GM21576 (cell line): ENCODE measurements around the gene PDC.
A peak's percentile ranks its signal among the peaks of the same experiment; 100 is the strongest.
"Not testable (repeated sequence)": the region's sequence is repeated elsewhere in the genome, so short reads cannot be mapped to it uniquely, and the experiment has no call there.

Experiments used
- ATAC-seq: cut with Tn5 transposase; IDR thresholded peaks from one replicate; pipeline ENCODE4 v1.9.1; 2021; ENCODE audit warnings: mild to moderate bottlenecking, moderate library complexity; ENCODE audit not compliant: unreplicated experiment

PDC gene

GRCh38 chr1:186473047-186473446 lies 12.1 kb upstream of the PDC start:
- no peak for ATAC-seq

DNA sequence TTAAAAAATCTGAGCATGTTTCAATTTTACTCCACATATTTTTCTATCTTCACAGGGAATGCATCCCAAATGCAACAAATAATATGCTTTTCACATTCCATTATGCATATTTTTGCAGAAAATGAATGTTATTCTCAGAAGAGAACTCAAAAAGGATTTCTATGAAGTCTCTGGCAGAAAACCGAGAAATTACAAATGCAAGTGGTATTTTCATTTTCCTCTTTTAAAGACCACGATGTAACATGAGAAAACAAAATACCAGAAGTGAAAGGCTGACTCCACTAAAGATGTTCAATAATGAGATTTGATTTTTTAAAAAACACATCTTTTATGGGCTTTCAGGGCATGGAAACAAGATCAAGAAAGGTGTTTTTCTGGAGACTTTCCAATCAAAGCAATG lies 5.0 kb upstream of the PDC start:
- ATAC-seq: no peak

- not testable (repeated sequence) for ATAC-seq
Observed at GRCh38 chr1:186465491-186465890, 4.6 kb upstream of the PDC start.

GRCh38 chr1:186463926-186464325 lies 3.0 kb upstream of the PDC start:
- ATAC-seq: no peak

DNA sequence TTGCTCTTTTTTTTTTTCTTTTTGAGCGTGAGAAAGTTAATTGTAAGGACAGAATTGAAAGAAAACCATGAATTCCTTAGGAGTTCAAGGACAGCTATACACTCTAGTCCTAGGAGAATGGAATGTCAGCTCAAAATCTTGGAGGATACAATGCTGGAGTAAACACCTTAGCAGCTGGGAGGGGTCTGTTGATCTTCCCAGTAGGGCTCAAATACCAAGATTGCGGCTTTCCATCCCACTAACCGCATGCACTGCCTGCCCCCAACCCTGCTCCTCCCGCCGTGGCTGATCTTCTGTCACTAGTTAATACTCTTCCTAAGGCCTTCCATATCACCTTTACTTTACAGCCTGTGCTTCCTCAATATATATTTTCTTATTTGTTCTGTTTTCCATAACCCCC lies 2.6 kb upstream of the PDC start:
- no peak for ATAC-seq

DNA sequence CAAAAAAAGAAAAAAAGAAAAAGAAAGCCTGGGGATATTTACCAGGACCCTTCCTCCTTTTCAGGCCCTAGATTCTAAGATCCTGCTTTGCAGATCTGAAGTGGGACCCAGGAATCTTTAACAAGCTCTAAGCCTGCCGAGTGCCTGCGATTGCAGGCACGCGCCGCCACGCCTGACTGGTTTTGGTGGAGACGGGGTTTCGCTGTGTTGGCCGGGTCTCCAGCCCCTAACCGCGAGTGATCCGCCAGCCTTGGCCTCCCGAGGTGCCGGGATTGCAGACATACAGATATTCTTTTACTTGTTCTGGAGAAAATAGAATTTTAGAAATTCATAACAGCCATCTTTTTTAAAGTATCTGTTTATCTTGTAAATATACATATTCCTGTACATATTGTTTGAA lies 1.8 kb downstream of the PDC start:
- ATAC-seq: not testable (repeated sequence)

DNA sequence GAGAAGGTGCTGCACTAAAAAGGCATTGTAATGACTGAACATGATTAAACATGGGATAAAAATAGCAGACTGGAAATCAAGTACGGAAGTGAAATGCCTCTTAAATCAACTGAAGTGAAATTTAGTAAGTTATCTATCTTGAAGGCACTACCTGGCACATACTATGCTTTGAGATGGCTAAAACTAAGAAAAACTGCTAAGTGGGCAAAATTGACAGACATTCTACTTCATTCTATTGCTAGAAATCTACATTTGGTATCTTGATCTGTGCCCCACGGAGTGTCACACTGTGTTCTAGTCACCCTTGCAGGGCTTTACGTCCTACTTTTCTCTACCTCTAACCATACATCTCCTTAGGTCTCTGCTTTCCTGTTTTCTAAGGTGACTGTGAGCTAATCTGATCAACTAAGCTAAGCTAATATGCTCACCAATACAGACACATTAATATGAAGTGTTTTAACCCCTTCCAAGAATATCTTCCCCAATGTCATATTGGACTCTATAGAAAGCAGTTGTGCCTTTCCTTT lies 4.1 kb downstream of the PDC start:
- ATAC-seq: no peak

- no peak for ATAC-seq
Observed at GRCh38 chr1:186454981-186455380, 5.9 kb downstream of the PDC start.

GRCh38 chr1:186446152-186446551 lies 14.8 kb downstream of the PDC start:
- ATAC-seq: no peak

DNA sequence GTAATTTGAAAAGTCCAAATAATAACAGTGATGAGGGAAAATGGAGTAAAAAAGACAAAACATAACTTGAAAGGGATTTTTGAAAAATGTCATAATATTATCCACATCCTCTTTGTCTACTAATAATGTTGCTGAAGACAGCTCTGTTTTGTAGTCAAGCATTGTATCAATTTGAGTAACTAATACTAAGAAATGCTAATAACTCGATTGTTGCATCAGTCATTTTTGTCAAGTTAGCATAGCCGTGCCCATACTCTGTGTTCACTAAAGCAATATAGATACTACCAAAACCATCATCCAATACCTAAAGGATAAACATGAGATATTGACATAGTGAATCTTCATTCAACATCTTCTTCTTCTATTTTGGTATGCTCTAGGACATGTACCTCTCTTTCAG lies 17.3 kb downstream of the PDC start:
- no peak for ATAC-seq

DNA sequence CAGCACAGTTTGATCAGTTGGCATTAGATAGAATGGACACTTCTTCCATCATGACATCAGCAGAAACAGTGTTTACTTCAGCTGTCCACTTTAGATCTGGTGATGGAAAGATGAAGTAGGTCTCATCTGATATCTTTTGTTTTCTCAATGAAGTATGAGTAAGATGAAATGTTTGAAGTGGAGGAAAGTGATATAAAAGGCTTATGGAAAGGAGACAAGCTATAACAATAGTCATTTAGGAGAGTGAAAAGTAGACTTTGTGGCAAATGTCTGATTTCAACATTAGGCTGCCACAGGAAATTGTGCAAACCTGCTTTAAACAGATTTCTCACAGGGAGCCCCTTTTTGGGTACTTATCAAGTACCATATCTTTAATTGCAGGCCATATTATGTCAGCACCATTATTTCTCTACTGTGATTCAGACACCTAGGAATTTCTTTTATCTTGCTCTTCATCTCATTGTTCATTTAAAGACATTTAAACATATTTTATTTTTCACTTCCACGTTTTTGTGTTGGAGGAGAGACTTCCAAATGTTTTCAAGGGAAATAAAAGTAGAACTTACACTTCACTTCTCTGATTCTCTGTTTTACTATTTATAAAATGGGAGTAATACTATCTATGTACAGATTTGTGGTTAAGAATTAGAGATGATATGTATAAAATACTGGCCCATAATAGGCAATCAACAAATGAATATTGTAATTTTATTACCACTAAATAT lies 18.1 kb downstream of the PDC start:
- ATAC-seq: no peak

GRCh38 chr1:186440584-186440983 lies 20.3 kb downstream of the PDC start:
- no peak for ATAC-seq

DNA sequence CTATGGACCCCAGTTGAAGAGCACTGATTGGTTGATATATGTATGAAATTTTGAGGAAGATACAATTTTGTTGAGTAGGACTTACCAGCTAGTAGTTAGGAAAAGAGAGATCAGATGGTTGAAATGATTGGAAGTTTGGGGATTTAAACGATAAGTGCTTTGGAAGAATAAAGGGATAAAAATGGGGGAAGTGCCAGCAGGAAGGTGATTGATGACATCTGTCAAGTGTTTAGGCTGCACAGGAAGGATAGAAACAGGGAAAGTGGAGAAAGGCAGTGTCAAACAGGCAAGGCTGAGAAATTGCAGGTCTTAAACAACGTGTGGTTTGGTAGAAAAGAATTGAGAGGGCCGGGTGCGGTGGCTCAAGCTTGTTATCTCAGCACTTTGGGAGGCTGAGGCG lies 22.3 kb downstream of the PDC start:
- no peak for ATAC-seq

DNA sequence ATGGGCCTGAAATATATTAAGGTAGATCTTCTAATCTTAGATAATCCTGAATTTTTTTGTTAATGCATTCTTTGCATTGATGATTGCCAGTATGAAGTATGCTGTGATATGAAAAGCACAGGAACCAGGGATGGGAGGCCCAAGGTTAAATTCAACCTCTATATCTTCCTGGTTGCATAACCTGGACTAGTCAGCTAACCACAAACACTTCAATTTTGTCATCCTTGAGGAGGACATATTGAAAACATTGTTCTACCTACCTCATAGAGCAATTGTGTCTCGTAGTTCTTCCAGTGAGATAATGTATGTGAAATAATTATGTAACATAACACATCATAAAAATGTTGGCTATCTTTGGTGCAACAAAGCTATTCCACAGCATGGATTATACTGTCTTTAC lies 25.6 kb downstream of the PDC start:
- ATAC-seq: no peak

GRCh38 chr1:186429017-186429416 lies 31.9 kb downstream of the PDC start:
- no peak for ATAC-seq

GRCh38 chr1:186426118-186426517 lies 34.8 kb downstream of the PDC start:
- no peak for ATAC-seq

GRCh38 chr1:186424539-186424938 lies 36.4 kb downstream of the PDC start:
- ATAC-seq: no peak

GRCh38 chr1:186421446-186421845 lies 39.5 kb downstream of the PDC start:
- ATAC-seq: no peak

- peak; percentile 96 for ATAC-seq
Observed at GRCh38 chr1:186420923-186421322, 40.0 kb downstream of the PDC start.

DNA sequence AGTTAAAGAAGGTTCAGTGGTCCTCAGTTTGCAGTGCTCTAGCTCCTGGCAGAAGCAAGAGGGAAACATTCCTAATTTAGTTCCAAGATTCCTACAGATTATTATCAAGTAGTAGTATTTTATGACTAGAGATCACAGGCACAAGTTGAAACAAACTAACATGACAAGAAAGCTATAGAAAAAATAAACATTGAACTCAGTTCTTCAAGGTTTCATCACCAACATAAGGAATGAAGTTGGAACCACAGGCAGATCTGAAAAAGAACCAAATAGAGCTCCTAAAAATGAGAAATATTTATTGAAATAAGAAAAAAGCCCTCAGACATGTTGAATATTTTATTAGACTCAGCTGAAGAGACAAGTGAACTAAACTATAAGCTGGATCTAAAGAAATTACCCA lies 40.6 kb downstream of the PDC start:
- no peak for ATAC-seq

DNA sequence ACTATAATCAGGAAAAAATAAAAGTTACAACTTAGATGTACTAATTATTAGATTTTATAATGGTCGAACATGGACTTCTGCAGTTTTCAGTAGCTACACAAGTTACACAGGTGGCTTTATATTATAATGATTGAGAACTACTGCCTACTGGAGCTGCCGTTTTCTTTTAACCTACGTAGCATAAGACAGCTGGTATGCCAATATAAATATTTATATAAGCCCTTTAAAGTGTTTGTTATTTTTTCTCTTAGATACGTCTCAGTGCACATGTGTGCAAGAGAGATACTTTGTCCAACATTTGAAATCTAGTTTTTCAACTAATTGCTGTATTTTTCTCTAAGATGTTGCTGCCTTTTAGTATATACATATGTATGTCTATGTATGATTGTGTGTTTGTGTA lies 42.4 kb downstream of the PDC start:
- ATAC-seq: no peak

GRCh38 chr1:186413319-186413718 lies 47.6 kb downstream of the PDC start:
- no peak for ATAC-seq

DNA sequence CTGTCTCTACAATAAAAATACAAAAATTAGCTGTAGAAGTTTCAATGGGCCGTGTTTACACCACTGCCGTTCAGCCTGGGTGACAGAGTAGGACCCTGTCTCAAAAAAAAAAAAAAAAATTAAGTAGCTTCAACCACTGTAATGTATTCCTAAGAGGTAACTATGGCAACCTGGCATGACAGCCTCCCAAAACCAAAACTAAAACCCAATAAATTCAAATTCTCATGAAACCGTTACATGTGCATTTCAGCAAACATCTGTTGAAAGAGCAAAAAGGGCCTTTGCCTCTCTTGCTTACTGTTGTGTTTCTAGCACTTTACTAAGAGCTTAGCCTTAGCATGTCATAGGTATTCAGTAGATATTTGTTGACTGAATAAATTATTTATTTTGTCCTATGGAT lies 51.8 kb downstream of the PDC start:
- ATAC-seq: peak; percentile 62
